Chondrocyte (in vitro differentiated cells): ENCODE data around the gene TFEB. TPM values are rescaled to one million over a fixed set of nuclear protein-coding genes. Genes with fewer than 3 reads are reported as not detected.

Experiments
- DNase-seq: peaks from one replicate; pipeline ENCODE4 v3.0.0; 2021; ENCODE audit warnings: mixed read lengths, low spot score
- H3K27ac Mint-ChIP-seq: one replicate; pipeline ENCODE4 v1.8.0; 2021; ENCODE audit warnings: mild to moderate bottlenecking, moderate library complexity, mixed read lengths; ENCODE audit not compliant: unreplicated experiment
- H3K27me3 Mint-ChIP-seq: 2 replicates; pipeline ENCODE4 v1.8.0; 2021; ENCODE audit warnings: low read depth, mixed read lengths
- H3K36me3 Mint-ChIP-seq: 2 replicates; pipeline ENCODE4 v1.8.0; 2021; ENCODE audit warnings: low read depth, mixed read lengths
- H3K4me1 Mint-ChIP-seq: 2 replicates; pipeline ENCODE4 v1.8.0; 2021; ENCODE audit warnings: low read depth, mild to moderate bottlenecking, mixed read lengths
- H3K4me3 Mint-ChIP-seq: one replicate; pipeline ENCODE4 v1.8.0; 2021; ENCODE audit warnings: mild to moderate bottlenecking, moderate library complexity, mixed read lengths; ENCODE audit not compliant: unreplicated experiment
- H3K9me3 Mint-ChIP-seq: 2 replicates; pipeline ENCODE4 v1.8.0; 2021; ENCODE audit warnings: low read depth, mixed read lengths
- total RNA-seq: library from RNA; stranded (reverse); gene quantifications from 3 replicates; pipeline ENCODE4 v1.2.1, GENCODE V29; 2021
- TF ChIP-seq, protein P1 (sequence below): fragments of 200-600 bp; sonication (generic); IDR thresholded peaks from 2 replicates; pipeline ENCODE4 v1.5.0; 2021; ENCODE audit warnings: antibody characterized with exemption, mild to moderate bottlenecking, moderate library complexity

Gene TFEB
- total RNA-seq, 1 donor from 2014 or later = 11.6 TPM

- H3K27ac Mint-ChIP-seq = peak overlapping the region; percentile 80
Observed at GRCh38 chr6:41713159-41713649, 22.2 kb downstream of the TFEB start.

GRCh38 chr6:41712651-41713103 lies 22.7 kb downstream of the TFEB start:
- TF ChIP-seq, protein P1, sequence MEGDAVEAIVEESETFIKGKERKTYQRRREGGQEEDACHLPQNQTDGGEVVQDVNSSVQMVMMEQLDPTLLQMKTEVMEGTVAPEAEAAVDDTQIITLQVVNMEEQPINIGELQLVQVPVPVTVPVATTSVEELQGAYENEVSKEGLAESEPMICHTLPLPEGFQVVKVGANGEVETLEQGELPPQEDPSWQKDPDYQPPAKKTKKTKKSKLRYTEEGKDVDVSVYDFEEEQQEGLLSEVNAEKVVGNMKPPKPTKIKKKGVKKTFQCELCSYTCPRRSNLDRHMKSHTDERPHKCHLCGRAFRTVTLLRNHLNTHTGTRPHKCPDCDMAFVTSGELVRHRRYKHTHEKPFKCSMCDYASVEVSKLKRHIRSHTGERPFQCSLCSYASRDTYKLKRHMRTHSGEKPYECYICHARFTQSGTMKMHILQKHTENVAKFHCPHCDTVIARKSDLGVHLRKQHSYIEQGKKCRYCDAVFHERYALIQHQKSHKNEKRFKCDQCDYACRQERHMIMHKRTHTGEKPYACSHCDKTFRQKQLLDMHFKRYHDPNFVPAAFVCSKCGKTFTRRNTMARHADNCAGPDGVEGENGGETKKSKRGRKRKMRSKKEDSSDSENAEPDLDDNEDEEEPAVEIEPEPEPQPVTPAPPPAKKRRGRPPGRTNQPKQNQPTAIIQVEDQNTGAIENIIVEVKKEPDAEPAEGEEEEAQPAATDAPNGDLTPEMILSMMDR = no peak
- Mint-ChIP-seq H3K4me1 (peaks cover 44% of the 10 kb centered on the region), H3K36me3 (peaks cover 1% of the 10 kb centered on the region), H3K4me3 (no peak overlapping the region), H3K9me3 (no peaks in the 10 kb centered on the region), H3K27ac (peak overlapping the region; percentile 61), H3K27me3 (no peaks in the 10 kb centered on the region)
- no peak for DNase-seq

More at GRCh38 chr6:41713159-41713649, 22.2 kb downstream of the TFEB start:
- no peaks in the 10 kb centered on the region for H3K27me3 Mint-ChIP-seq
- H3K9me3 Mint-ChIP-seq = no peaks in the 10 kb centered on the region
- TF ChIP-seq, protein P1 = no peak
- peaks cover 44% of the 10 kb centered on the region for H3K4me1 Mint-ChIP-seq
- H3K36me3 Mint-ChIP-seq = peaks cover 1% of the 10 kb centered on the region
- no peak overlapping the region for H3K4me3 Mint-ChIP-seq
- no peak for DNase-seq

GRCh38 chr6:41711323-41712038 lies 23.9 kb downstream of the TFEB start:
- TF ChIP-seq, protein P1 = no peak
- H3K9me3 Mint-ChIP-seq = no peaks in the 10 kb centered on the region
- H3K36me3 Mint-ChIP-seq = peaks cover 1% of the 10 kb centered on the region
- peaks cover 42% of the 10 kb centered on the region for H3K4me1 Mint-ChIP-seq
- no peaks in the 10 kb centered on the region for H3K27me3 Mint-ChIP-seq
- DNase-seq = no peak
- no peak overlapping the region for H3K4me3 Mint-ChIP-seq
- no peak overlapping the region for H3K27ac Mint-ChIP-seq

- no peak for DNase-seq
- H3K27ac Mint-ChIP-seq = no peak overlapping the region
- H3K4me1 Mint-ChIP-seq = peaks cover 52% of the 10 kb centered on the region
- no peaks in the 10 kb centered on the region for H3K36me3 Mint-ChIP-seq
- no peak overlapping the region for H3K4me3 Mint-ChIP-seq
- TF ChIP-seq, protein P1 = no peak
- H3K9me3 Mint-ChIP-seq = no peaks in the 10 kb centered on the region
- H3K27me3 Mint-ChIP-seq = no peaks in the 10 kb centered on the region
Observed at GRCh38 chr6:41709375-41709774, 26.0 kb downstream of the TFEB start.

DNA sequence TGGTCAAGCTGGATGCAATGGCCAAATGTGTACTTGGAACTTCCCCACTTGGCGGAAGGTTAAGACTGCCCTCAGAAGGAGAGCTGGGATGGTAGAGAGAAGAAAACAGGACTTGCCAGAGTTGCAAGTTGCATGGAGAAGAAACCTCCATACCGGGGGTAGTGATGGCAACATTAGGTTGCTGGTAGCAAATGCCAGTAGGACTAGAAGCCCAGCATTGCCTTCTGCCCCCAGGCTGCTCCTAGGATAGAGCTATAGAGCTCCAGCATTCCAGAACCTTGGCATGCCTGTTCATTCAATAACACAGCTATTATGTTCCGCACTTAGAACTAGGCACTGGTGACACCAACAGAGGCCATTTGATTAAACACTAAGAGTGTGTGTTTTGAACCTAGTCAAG lies 26.6 kb downstream of the TFEB start:
- Mint-ChIP-seq H3K27me3 (no peaks in the 10 kb centered on the region), H3K27ac (no peak overlapping the region), H3K4me1 (peaks cover 47% of the 10 kb centered on the region), H3K9me3 (no peaks in the 10 kb centered on the region), H3K36me3 (no peaks in the 10 kb centered on the region), H3K4me3 (no peak overlapping the region)
- TF ChIP-seq, protein P1 = no peak
- DNase-seq = no peak
